Esophagus squamous epithelium (tissue), 5 donors: ENCODE results near the gene TMEM132D. TPM values are rescaled to one million over a fixed set of nuclear protein-coding genes. Genes with fewer than 3 reads are reported as not detected.

ENCODE experiments used
- DNase-seq: peaks from one replicate; lab custom pipeline; 2025; lab: John Stamatoyannopoulos, UW
- H3K27ac ChIP-seq, 4 donors: fragments of 200-600 bp; sonication (generic); one replicate each; pipeline ENCODE4 v1.5.1; 2016 to 2019; ENCODE audit warnings: mild to moderate bottlenecking in 1 of 4
- H3K27me3 ChIP-seq, 4 donors: fragments of 200-600 bp; sonication (generic); 1 replicate in 3 of 4; 2 replicates in 1 of 4; pipeline versions ENCODE4 v1.5.1 to v1.6.0; 2017 to 2021; ENCODE audit warnings: antibody characterized with exemption in 1 of 4
- H3K36me3 ChIP-seq, 3 donors: fragments of 200-600 bp; sonication (generic); one replicate each; pipeline ENCODE4 v1.5.1; 2016 to 2019
- H3K4me1 ChIP-seq, 3 donors: fragments of 200-600 bp; sonication (generic); one replicate each; pipeline ENCODE4 v1.5.1; 2017 to 2019
- H3K4me3 ChIP-seq, 4 donors: fragments of 200-600 bp; sonication (generic); 1 replicate in 3 of 4; 2 replicates in 1 of 4; pipeline ENCODE4 v1.5.1; 2016 to 2019; ENCODE audit warnings: mild to moderate bottlenecking in 2 of 4, moderate library complexity in 1 of 4
- H3K9me3 ChIP-seq, 3 donors: fragments of 200-600 bp; sonication (generic); one replicate each; pipeline ENCODE4 v1.5.1; 2016 to 2019
- POLR2A ChIP-seq, 4 donors: fragments of 450-650 bp; IDR thresholded peaks; one replicate each; pipeline ENCODE4 v1.6.1; 2017; ENCODE audit warnings: antibody characterized with exemption in 4 of 4, mild to moderate bottlenecking in 4 of 4, moderate library complexity in 3 of 4
- WGBS, 2 donors: methylation state at CpG; one replicate each; pipeline ENCODE4 v1.1.5; 2018; 5-methylcytosine and 5-hydroxymethylcytosine counted together
- intact Hi-C: fragments of 100-400 bp; cut with DNase I; formaldehyde crosslinking; loops from one replicate; pipeline ENCODE4 v1.15.0; 2022
- total RNA-seq, 4 donors: library from RNA; depleted of rRNA; stranded (reverse); fragments of >200 nt; gene quantifications; one replicate each; pipeline ENCODE4 v1.1.0, GENCODE V29; 2016
- TF ChIP-seq, protein P1 (sequence below), 6 experiments: fragments of 450-650 bp in 4 of 6; fragments of 200-600 bp in 2 of 6; sonication (generic) in 2 of 6; IDR thresholded peaks; one replicate each; pipeline ENCODE4 v1.5.1; 2016 to 2019; ENCODE audit warnings: antibody characterized with exemption in 6 of 6, mild to moderate bottlenecking in 4 of 6, moderate library complexity in 4 of 6
- donor health status: DM: yes; HTN: yes; CAD: no.

The TMEM132D gene
- total RNA-seq, 4 donors from 2014 or later = not detected

- H3K4me3 ChIP-seq = no peak overlapping the region
- no peak overlapping the region for H3K27ac ChIP-seq
- no peak for TF ChIP-seq POLR2A (IDR thresholded peaks at IDR 0.05)
- 40 to 45% methylated on average over 1 of the region's 1 CpG for WGBS, 2 donors
- no peaks in the 10 kb centered on the region for H3K4me1 ChIP-seq
- no peaks in the 10 kb centered on the region for H3K36me3 ChIP-seq
- H3K9me3 ChIP-seq = peaks cover 0 to 8% (median 0%) of the 10 kb centered on the region in 3 donors
- intact Hi-C loops = no loop called here
- no peaks in the 10 kb centered on the region for H3K27me3 ChIP-seq
- DNase-seq = no peak
Measured at GRCh38 chr12:129520739-129521138, 383.1 kb downstream of the TMEM132D start.

GRCh38 chr12:129503802-129504201 lies 400.0 kb downstream of the TMEM132D start:
- H3K27ac ChIP-seq = no peak overlapping the region
- no peak overlapping the region for H3K4me3 ChIP-seq
- H3K27me3 ChIP-seq = no peaks in the 10 kb centered on the region
- no peaks in the 10 kb centered on the region for H3K36me3 ChIP-seq
- intact Hi-C loops = no loop called here
- 87 to 89% methylated on average over 1 of the region's 1 CpG for WGBS, 2 donors
- TF ChIP-seq, protein P1, sequence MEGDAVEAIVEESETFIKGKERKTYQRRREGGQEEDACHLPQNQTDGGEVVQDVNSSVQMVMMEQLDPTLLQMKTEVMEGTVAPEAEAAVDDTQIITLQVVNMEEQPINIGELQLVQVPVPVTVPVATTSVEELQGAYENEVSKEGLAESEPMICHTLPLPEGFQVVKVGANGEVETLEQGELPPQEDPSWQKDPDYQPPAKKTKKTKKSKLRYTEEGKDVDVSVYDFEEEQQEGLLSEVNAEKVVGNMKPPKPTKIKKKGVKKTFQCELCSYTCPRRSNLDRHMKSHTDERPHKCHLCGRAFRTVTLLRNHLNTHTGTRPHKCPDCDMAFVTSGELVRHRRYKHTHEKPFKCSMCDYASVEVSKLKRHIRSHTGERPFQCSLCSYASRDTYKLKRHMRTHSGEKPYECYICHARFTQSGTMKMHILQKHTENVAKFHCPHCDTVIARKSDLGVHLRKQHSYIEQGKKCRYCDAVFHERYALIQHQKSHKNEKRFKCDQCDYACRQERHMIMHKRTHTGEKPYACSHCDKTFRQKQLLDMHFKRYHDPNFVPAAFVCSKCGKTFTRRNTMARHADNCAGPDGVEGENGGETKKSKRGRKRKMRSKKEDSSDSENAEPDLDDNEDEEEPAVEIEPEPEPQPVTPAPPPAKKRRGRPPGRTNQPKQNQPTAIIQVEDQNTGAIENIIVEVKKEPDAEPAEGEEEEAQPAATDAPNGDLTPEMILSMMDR (IDR thresholded peaks at IDR 0.05) = no peak
- no peak for TF ChIP-seq POLR2A (IDR thresholded peaks at IDR 0.05)
- H3K9me3 ChIP-seq = peaks cover 0 to 11% (median 0%) of the 10 kb centered on the region in 3 donors
- H3K4me1 ChIP-seq = no peaks in the 10 kb centered on the region
- DNase-seq = no peak

DNA sequence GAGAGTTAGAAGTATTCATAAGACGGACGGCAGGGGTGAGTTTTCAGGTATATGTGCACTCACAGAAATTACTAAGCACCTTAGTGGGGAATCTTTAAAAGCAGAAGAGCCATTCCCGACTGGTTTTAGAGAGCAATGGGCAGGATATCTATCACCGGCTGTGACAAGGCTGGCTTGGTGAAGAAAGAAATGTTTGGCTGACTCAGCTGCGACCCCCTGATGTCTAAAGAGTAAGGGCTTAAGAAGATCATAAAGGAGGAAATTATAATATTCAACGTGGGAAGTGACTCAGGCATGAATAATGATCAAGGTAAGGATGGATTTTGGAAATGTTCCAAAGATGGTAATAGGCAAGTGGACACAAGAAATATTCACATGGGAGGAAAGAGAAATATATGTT lies 407.6 kb downstream of the TMEM132D start:
- Histone ChIP-seq H3K36me3 (no peaks in the 10 kb centered on the region), H3K27me3 (no peaks in the 10 kb centered on the region), H3K4me1 (no peaks in the 10 kb centered on the region), H3K4me3 (no peak overlapping the region), H3K27ac (no peak overlapping the region), H3K9me3 (peaks cover 0 to 4% (median 0%) of the 10 kb centered on the region in 3 donors)
- 52 to 53% methylated on average over 6 of the region's 6 CpGs for WGBS, 2 donors
- TF ChIP-seq, protein P1 (IDR thresholded peaks at IDR 0.05) = no peak
- TF ChIP-seq POLR2A (IDR thresholded peaks at IDR 0.05) = no peak
- no peak for DNase-seq
- intact Hi-C loops = no loop called here

DNA sequence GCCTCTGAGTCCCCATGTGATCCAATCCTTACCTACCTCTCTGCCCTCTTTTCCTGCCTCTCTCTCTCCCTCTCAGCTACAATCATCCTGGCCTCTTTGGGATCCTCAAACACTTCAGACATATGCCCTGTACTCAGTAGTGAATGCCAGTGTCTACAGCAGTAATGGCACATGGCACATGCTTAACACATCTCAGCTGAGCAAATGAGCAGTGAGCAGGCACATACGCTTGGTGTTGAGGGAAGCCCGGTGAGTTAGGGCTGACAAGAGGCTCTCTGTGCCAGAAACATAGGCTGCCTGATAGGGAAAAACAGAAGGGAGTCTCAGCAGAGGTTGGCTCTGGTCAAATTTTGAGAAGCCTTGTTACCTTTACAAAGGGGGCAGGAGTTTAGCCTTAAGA lies 409.1 kb downstream of the TMEM132D start:
- no peak overlapping the region for H3K4me3 ChIP-seq
- no peaks in the 10 kb centered on the region for H3K27me3 ChIP-seq
- peaks cover 0 to 6% (median 0%) of the 10 kb centered on the region in 3 donors for H3K9me3 ChIP-seq
- no peak for TF ChIP-seq POLR2A (IDR thresholded peaks at IDR 0.05)
- TF ChIP-seq, protein P1 (IDR thresholded peaks at IDR 0.05) = no peak
- intact Hi-C loops = no loop called here
- WGBS, 2 donors = 40 to 83% methylated on average over 2 of the region's 2 CpGs
- H3K4me1 ChIP-seq = no peaks in the 10 kb centered on the region
- DNase-seq = no peak
- no peak overlapping the region for H3K27ac ChIP-seq
- H3K36me3 ChIP-seq = no peaks in the 10 kb centered on the region

- no peak for DNase-seq
- Histone ChIP-seq H3K36me3 (no peaks in the 10 kb centered on the region), H3K9me3 (peaks cover 0 to 6% (median 0%) of the 10 kb centered on the region in 3 donors), H3K4me1 (no peaks in the 10 kb centered on the region), H3K27me3 (no peaks in the 10 kb centered on the region), H3K4me3 (no peak overlapping the region), H3K27ac (no peak overlapping the region)
- 46 to 58% methylated on average over 2 of the region's 2 CpGs for WGBS, 2 donors
- intact Hi-C loops = no loop called here
- TF ChIP-seq POLR2A (IDR thresholded peaks at IDR 0.05) = no peak
- TF ChIP-seq, protein P1 (IDR thresholded peaks at IDR 0.05) = no peak
Measured at GRCh38 chr12:129494260-129494659, 409.6 kb downstream of the TMEM132D start.
